Astrocyte of the spinal cord (primary cell): ENCODE measurements around the gene ABCA1.

Experiments
- DNase-seq: peaks from one replicate; pipeline ENCODE4 v3.0.0; 2011; ENCODE audit warnings: low read depth, low spot score
- H3K4me3 ChIP-seq: 2 replicates; pipeline ENCODE4 v1.5.1; 2011; ENCODE audit warnings: low read depth, mild to moderate bottlenecking, low read length, moderate library complexity
- in situ Hi-C: cut with HindIII; loops from 2 replicates; pipeline ENCODE4 v1.10.0; 2017; ENCODE audit warnings: low sequenced_read_pairs
- TF ChIP-seq, protein P1 (sequence below): IDR thresholded peaks from 2 replicates; pipeline ENCODE4 v1.5.1; 2012; ENCODE audit warnings: low read depth, mild to moderate bottlenecking, low read length, inconsistent platforms

Gene ABCA1

DNA sequence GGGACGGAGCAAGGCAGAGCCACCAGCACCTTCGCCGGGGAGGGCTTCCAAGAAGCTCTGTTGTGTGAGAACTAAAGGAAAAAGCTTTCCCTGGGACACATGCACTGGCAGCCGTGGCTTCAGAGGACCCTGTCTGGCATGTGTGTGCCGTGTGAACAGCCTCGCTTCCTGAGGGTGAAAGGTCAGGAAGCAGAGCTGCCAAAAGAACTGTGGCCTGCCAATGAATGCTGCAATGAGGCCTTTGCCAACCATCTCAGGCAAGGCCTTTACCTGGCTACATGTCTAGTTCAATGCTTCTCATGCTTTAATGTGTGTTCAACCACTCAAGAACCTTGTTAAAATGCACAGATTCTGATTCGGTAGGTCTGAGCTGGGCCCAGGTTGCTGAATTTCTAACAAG lies 110.5 kb downstream of the ABCA1 start:
- no peak for DNase-seq
- in situ Hi-C loops: no loop called here
- TF ChIP-seq, protein P1, sequence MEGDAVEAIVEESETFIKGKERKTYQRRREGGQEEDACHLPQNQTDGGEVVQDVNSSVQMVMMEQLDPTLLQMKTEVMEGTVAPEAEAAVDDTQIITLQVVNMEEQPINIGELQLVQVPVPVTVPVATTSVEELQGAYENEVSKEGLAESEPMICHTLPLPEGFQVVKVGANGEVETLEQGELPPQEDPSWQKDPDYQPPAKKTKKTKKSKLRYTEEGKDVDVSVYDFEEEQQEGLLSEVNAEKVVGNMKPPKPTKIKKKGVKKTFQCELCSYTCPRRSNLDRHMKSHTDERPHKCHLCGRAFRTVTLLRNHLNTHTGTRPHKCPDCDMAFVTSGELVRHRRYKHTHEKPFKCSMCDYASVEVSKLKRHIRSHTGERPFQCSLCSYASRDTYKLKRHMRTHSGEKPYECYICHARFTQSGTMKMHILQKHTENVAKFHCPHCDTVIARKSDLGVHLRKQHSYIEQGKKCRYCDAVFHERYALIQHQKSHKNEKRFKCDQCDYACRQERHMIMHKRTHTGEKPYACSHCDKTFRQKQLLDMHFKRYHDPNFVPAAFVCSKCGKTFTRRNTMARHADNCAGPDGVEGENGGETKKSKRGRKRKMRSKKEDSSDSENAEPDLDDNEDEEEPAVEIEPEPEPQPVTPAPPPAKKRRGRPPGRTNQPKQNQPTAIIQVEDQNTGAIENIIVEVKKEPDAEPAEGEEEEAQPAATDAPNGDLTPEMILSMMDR: no peak

DNA sequence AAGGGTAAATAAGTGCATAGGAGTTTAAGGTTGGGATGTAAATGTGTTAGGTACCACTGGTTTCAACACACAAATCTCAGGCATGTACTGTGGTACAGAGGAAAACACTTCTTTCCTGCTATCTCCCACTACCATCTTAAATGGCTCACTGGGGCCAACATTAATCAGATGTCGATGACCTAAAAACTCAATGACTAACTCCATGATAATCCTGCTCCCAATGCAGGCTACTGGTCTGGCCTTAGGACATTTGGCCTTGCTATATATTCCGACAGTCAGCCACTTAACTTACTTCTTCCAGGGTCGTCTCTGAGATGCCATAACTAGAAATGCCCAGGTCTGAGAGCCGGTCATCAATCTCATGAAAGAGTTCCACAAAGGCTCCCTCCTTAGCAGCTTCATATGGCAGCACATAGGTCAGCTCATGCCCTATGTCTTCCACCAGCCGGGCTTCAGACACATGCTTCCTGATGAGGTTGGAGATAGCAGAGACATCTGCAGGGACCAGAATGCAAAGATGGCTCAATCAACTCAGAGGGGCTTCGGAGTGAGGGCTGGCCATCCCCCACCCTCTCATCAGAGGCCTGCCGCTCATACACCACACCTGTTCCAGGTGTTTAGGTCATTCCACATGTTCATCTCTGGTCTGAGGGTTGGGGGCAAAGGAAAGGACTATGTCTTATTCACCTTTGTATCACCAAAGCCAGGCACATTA lies 111.9 kb downstream of the ABCA1 start:
- TF ChIP-seq, protein P1: no peak
- in situ Hi-C loops: no loop called here
- no peak overlapping the region for H3K4me3 ChIP-seq
- DNase-seq: no peak

More for the DNA sequence above, 110.5 kb downstream of the ABCA1 start:
- no peak overlapping the region for H3K4me3 ChIP-seq

DNA sequence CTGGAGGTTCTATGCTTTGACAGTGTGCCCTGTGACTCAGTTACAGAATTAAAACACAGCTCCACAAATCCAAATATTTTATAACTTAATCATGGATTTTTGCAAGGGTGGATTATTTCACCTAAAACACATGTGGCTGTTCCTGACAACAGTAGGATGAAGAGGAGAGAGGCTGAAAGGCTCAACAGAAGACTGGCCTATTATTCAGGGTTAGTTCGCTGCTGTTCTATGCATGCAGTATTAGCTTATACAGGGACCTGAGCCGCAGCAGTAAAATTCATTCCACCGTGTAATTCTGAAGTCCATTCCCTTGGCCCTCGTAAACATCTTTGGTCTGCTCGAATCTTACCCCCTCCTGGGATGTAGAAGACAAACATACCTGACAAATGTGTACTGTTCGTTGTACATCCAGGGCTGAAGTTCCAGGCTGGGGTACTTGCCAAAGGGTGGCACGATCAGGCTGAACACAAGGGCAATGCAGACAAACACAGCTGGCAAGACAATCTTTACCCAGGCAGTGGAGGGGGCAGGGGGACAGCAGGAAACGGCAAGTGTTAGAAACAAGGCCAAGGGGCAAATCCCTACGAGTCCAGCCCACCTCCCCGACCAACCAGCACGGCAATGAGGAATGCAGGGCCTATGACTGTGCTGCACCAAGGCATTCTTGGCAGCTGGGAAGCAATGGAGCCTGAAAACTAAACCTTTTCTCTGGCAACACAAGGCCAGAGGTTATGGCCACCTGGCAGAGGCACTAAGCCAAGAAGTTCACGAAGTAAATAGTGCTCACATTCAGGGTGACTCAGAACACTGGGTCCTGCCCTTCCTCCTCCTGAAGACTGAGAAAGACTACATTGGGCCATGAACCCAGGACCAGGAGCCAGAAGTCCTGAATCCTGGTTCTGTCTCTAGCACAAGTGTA lies 117.3 kb downstream of the ABCA1 start:
- peak; percentile 60 for DNase-seq
- TF ChIP-seq, protein P1: no peak
- no peak overlapping the region for H3K4me3 ChIP-seq
- in situ Hi-C loops: no loop called here

DNA sequence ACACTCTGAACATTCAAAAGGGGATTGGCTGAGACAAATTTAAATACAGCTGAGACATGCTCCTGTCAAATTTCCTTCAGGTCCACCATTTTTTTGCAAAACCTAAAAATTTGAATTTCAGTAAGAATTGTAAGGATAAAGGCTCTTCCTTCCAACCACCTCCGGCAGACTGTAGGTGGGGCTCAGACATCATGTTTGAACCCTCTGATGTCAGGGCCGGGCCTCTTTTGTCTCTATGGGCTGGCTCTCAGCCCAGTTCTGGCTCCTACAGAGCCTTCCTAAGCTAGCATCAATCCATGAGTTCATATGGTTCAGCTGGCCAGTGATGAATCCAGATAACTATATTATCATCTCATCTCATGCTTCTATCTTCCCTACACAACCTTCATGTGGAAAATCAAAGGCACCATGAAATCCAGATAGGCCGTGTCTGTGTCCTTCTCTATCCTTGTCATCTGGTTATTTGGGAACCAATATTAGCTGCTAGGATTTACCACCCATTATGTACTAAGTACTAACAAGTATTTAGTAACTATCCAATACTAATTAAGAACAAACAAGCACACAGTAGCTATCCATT lies 119.8 kb downstream of the ABCA1 start:
- in situ Hi-C loops: no loop called here
- TF ChIP-seq, protein P1: peak; percentile 42
- peak; percentile 52 for DNase-seq
- no peak overlapping the region for H3K4me3 ChIP-seq

DNA sequence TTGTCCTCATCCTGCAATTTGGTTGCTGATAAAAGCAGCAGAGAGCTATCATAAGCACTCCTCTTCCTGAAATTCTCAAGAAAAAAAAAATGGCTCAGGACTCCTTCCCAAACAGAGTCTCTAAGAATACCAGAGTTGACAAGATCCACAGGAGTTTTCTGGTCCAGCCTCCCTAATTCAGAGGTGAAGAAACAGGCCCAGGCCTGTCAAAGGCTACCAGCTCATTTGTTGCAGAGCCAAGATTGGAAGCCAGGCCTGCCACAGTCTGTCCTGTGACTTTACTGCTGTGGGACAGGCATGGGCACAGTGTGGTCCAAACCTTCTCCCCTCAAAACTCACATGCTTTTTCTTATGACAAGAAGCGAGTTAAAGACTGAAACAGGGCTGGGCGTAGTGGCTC lies 122.5 kb downstream of the ABCA1 start:
- in situ Hi-C loops: no loop called here
- TF ChIP-seq, protein P1: no peak
- no peak overlapping the region for H3K4me3 ChIP-seq
- DNase-seq: no peak

DNA sequence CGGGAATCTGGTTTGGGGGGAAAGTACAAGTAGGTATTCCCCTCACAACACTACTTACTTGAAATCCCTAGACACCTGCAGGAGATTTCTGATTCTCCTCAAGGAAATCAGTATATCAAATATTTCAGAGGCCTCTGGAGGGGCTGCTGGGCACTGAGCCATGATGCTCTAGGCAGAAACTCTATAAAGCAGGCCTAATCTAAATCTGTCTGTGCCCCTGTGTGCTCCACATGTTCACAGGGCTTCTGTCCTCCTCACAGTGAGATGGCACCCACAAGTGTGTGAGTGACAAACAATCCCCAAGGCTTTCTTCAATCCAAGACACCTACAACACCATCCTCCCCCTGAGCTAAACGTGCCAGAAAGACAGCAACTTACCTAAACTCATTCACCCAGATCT lies 125.0 kb downstream of the ABCA1 start:
- no peak for DNase-seq
- in situ Hi-C loops: no loop called here
- TF ChIP-seq, protein P1: no peak
- no peak overlapping the region for H3K4me3 ChIP-seq
